PFSK-1 (cell line): Measurements from ENCODE around the gene FOLR3.

Experiments
- FOXP2 ChIP-seq: optimal IDR thresholded peaks from 2 replicates; pipeline ENCODE3; 2011; ENCODE audit warnings: borderline replicate concordance, control low read depth, inconsistent platforms; ENCODE audit not compliant: insufficient read depth; ENCODE audit errors: extremely low read length, extremely low read depth
- POLR2AphosphoS5 ChIP-seq: IDR thresholded peaks from 2 replicates; pipeline ENCODE4 v1.6.1; 2012; ENCODE audit warnings: low read depth, mild to moderate bottlenecking, control low read depth, low read length, moderate library complexity
- REST ChIP-seq, 2 experiments: IDR thresholded peaks; 2 replicates each; pipeline versions ENCODE4 v1.6.1 to v1.8.0; 2011 to 2012; ENCODE audit warnings: low read depth in 2 of 2, low read length in 2 of 2, control low read depth in 1 of 2, inconsistent platforms in 1 of 2, mild to moderate bottlenecking in 1 of 2, moderate library complexity in 1 of 2; ENCODE audit not compliant: insufficient read depth in 1 of 2
- SIN3A ChIP-seq: IDR thresholded peaks from 2 replicates; pipeline ENCODE4 v1.6.1; 2012; ENCODE audit warnings: mild to moderate bottlenecking, low read length, moderate library complexity, borderline replicate concordance; ENCODE audit not compliant: insufficient read depth
- TAF1 ChIP-seq: IDR thresholded peaks from 2 replicates; pipeline ENCODE4 v1.6.1; 2012; ENCODE audit warnings: low read length, control low read depth, borderline replicate concordance; ENCODE audit not compliant: insufficient read depth

- TF ChIP-seq SIN3A (no peak), TAF1 (no peak), POLR2AphosphoS5 (no peak), REST (IDR thresholded peaks at IDR 0.05; ENCODE audit: insufficient read depth in 1 of 2, low read depth in 2 of 2, low read length in 2 of 2) (no peak), FOXP2 (no peak)
Observed at GRCh38 chr11:72177656-72178055, 42.1 kb downstream of the FOLR3 start.
